Activated naive CD8-positive, alpha-beta T cell (primary cell): ENCODE measurements around the gene KDM4B.
"Not testable (repeated sequence)": the region's sequence is repeated elsewhere in the genome, so short reads cannot be mapped to it uniquely, and the experiment has no call there.

Experiments
- H3K27ac Mint-ChIP-seq: one replicate; pipeline ENCODE4 v1.8.0; 2021; ENCODE audit warnings: mixed read lengths
- H3K27me3 Mint-ChIP-seq: one replicate; pipeline ENCODE4 v1.8.0; 2021; ENCODE audit warnings: mixed read lengths
- H3K36me3 Mint-ChIP-seq: one replicate; pipeline ENCODE4 v1.8.0; 2021; ENCODE audit warnings: mixed read lengths
- H3K4me1 Mint-ChIP-seq: one replicate; pipeline ENCODE4 v1.8.0; 2021; ENCODE audit warnings: low read depth, mixed read lengths
- H3K4me3 Mint-ChIP-seq: one replicate; pipeline ENCODE4 v1.8.0; 2021; ENCODE audit warnings: mild to moderate bottlenecking, mixed read lengths
- H3K9me3 Mint-ChIP-seq: one replicate; pipeline ENCODE4 v1.8.0; 2021; ENCODE audit warnings: low read depth, mixed read lengths

The KDM4B gene

DNA sequence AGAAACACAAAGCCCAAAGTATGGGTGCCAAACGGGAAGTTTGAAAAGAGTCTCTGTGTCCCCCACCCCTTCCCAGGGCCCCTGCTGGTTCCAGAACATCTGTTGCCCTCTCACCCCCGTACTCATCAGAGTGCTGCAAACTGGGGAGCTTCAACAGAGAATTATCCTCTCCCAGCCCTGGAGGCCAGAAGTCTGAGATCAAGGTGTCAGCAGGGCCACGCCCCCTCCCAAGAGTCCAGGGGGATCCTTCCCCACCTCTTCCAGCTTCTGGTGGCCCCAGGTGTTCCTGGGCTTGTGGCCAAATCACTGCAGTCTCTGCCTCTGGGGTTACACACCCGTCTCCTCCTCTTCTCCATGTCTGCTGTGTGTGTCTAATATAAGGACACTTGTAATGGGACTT, 188.3 kb downstream of the KDM4B start:
- Mint-ChIP-seq H3K36me3 (peaks cover 2% of the 10 kb centered on the region), H3K4me3 (no peak overlapping the region), H3K4me1 (no peaks in the 10 kb centered on the region), H3K9me3 (no peaks in the 10 kb centered on the region), H3K27me3 (no peaks in the 10 kb centered on the region), H3K27ac (no peak overlapping the region)

DNA sequence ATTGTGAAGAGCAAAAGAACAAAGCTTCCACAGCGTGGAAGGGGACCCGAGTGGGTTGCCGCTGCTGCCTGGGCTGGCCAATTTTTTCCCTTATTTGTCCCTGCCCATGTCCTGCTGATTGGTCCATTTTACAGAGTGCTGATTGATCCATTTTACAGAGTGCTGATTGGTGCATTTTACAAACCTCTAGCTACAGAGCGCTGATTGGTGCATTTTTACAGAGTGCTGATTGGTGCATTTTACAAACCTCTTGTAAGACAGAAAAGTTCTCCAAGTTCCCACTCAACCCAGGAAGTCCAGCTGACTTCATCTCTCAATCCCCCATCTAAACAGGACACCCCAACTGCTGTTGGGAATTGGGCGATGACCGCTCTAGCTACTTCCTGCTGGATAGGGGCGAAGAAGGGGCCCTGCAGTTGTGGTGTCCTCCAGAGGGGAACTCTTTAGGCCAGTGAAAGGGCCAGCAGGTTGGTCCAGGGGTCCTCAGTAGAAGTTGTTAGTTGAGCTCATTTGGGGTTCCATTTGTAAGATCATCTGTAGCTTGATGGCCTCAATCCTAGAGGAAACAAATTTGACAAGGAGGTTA, 189.7 kb downstream of the KDM4B start:
- H3K9me3 Mint-ChIP-seq, H3K4me1 Mint-ChIP-seq, H3K27ac Mint-ChIP-seq, H3K27me3 Mint-ChIP-seq, H3K4me3 Mint-ChIP-seq, H3K36me3 Mint-ChIP-seq: not testable (repeated sequence)

DNA sequence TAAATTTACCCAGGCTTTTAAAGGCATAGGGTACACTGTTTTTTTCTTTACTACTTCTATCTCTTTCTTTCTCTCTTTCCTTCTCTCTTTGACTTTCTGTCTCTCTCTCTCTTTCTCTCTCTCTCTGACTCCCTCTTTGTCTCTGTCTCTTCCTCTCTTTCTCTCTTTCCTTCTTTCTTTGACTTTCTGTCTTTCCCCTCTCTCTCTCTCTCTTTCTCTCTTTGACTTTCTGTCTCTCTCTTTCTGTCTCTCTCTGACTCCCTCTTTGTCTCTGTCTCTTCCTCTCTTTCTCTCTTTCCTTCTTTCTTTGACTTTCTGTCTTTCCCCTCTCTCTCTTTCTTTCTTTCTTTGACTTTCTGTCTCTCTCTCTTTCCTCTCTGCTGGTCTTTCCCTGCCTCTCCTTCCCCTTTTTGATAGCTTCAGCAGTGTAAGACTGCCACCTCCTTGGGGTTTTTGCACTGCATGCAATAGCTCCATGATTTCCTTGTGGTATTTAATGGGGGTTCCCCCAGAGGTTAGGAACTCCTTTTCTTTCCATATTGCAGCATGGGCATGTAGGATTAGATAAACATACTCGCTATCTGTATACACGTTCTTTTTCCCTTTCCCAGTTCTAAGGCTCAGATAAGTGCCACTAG, 191.4 kb downstream of the KDM4B start:
- H3K27me3 Mint-ChIP-seq, H3K4me3 Mint-ChIP-seq, H3K4me1 Mint-ChIP-seq, H3K36me3 Mint-ChIP-seq, H3K9me3 Mint-ChIP-seq, H3K27ac Mint-ChIP-seq: not testable (repeated sequence)

DNA sequence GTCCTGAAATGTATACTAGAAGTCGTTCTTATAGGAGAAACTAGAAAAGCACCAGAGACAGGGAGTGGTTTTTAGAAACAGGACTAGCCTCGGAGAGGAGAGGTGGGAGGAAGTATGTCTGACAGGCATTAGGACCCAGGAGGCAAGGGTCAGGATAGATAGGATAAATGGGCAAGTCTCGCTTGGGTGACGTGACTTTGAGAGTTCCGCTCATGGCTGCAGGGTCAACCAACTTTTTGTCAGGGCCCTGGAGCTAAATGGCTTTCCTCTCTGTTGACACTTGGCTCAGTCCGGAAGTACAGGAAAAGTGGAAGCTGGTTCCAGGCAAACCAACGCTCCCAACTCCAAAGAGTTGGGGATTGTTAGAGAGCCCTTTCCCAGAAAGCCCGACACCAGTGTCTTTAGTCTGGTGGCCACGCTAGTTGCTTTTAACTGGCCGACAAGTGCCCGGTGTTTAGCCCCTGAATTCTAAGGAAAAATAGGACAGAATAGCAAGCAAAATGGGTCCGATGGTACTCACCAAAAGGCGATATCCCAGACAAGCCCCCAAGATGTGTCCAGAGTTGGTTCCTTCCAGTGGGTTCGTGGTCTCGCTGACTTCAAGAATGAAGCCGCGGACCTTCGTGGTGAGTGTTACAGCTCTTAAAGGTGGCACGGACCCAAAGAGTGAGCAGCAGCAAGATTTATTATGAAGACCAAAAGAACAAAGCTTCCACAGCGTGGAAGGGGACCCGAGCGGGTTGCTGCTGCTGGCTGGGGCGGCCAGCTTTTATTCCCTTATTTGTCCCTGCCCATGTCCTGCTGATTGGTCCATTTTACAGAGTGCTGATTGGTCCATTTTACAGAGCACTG, 196.2 kb downstream of the KDM4B start:
- H3K36me3 Mint-ChIP-seq, H3K4me1 Mint-ChIP-seq, H3K27me3 Mint-ChIP-seq, H3K4me3 Mint-ChIP-seq, H3K27ac Mint-ChIP-seq, H3K9me3 Mint-ChIP-seq: not testable (repeated sequence)

DNA sequence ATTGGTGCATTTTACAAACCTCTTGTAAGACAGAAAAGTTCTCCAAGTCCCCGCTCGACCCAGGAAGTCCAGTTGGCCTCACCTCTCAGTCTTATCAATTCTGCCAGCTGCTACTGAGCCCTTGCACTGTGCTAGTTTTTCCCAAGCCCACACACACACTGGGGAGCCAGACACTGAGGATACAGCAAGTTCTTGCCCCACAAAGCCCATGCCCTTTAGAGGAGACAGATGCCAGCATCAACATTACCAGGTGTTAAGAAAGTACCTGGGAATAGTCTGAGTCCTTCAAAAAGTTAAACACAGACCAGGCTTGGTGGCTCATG, 196.7 kb downstream of the KDM4B start:
- Mint-ChIP-seq H3K4me3 (no peak overlapping the region), H3K27ac (no peak overlapping the region), H3K36me3 (peaks cover 5% of the 10 kb centered on the region), H3K9me3 (no peaks in the 10 kb centered on the region), H3K27me3 (no peaks in the 10 kb centered on the region), H3K4me1 (peaks cover 2% of the 10 kb centered on the region)

DNA sequence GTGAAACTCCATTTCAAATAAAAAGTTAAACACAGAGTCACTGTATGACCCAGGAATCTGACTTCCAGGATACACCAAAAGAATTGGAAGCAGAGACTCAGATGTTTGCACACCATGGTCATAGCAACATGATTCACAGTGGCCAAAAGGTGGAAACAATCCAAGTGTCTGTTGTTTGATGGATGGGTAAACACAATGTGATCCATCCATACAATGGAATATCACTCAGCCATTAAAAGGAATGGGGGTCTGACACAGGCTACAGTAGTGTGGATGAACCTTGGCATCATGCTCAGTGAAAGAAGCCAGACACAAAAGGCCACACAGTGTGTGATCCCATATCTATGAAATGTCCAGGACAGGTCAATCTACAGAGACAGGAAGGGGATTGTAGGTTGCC, 197.3 kb downstream of the KDM4B start:
- Mint-ChIP-seq H3K36me3 (peaks cover 5% of the 10 kb centered on the region), H3K27me3 (no peaks in the 10 kb centered on the region), H3K27ac (no peak overlapping the region)

DNA sequence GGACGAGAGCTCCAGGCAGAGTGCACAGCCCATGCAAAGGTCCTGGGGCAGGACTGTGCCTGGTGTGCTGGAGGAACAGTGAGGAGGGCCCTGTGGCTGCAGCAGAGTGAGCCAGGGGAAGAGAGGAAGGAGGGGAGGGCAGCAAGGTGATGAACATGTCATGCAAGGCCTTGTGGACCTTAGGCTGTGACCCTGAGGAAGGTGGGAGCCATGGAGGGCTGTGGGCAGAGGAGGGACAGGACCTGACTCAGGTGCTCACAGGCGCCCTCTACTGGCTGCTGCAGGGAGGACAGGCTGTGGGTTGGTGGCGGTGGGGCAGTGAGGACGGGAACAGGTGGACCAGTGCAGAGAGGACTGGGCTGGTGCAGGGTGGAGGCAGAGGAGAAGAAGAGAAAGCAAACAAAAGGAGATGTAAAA, 201.4 kb downstream of the KDM4B start:
- Mint-ChIP-seq H3K4me1 (peaks cover 2% of the 10 kb centered on the region), H3K27me3 (no peaks in the 10 kb centered on the region), H3K4me3 (no peak overlapping the region), H3K27ac (no peak overlapping the region), H3K36me3 (peaks cover 3% of the 10 kb centered on the region), H3K9me3 (no peaks in the 10 kb centered on the region)

More for the DNA sequence above, 197.3 kb downstream of the KDM4B start:
- H3K4me1 Mint-ChIP-seq = peaks cover 2% of the 10 kb centered on the region
- no peaks in the 10 kb centered on the region for H3K9me3 Mint-ChIP-seq
- H3K4me3 Mint-ChIP-seq = no peak overlapping the region

DNA sequence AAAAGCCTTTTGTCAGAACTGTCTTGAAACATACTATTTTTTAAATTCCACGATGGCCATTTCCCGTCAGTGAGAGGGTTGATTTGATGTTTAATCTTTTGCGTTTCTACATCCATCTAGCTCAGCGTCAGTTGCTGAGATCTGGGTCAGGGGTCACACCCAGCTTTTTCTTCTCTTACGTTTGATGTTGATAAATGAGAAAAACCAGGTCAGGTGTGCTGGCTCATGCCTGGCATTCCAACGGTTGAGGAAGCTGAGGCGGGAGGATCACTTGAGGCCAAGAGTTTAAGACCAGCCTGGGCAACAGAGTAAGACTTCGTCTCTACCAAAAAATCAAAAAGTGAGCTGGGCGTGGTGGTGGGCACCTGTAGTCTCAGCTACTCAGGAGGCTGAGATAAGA, 202.8 kb downstream of the KDM4B start:
- Mint-ChIP-seq H3K9me3 (no peaks in the 10 kb centered on the region), H3K27me3 (no peaks in the 10 kb centered on the region), H3K4me3 (no peak overlapping the region), H3K4me1 (peaks cover 2% of the 10 kb centered on the region), H3K36me3 (peaks cover under 1% of the 10 kb centered on the region), H3K27ac (no peak overlapping the region)

DNA sequence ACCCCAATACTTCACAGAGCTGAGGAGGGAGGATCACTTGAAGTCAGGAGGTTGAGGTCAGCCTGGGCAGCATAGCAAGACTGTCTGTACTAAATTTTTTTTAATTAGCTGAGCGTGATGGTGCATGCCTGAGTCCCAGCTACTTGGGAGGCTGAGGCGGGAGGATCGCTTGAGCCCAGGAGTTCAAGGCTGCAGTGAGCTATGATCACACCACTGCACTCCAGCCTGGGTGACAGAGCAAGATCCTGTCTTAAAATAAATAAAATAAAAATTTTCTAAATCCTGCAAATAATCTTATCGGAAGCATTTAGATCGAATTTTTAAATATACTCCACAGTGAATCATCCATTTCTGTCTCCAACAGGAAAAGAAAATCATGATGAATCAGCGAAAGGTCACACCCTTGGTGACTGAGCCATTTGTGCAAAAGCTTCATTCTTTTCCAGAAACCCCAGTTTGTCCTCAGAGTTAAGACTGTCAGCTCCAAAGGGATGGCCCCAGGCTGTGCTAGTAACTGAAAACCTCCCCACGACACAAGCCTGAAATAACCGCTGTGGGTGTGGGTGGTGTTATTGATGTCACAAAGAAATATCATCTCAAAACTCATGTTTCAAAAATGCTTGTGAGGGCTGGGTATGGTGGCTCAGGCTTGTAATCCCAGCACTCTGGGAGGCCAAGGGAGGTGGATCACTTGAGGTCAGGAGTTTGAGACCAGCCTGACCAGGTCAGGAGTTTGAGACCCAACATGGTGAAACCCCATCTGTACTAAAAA, 204.1 kb downstream of the KDM4B start:
- Mint-ChIP-seq H3K36me3 (no peaks in the 10 kb centered on the region), H3K27ac (no peak overlapping the region), H3K9me3 (no peaks in the 10 kb centered on the region), H3K4me1 (peaks cover 2% of the 10 kb centered on the region), H3K27me3 (no peaks in the 10 kb centered on the region), H3K4me3 (no peak overlapping the region)

DNA sequence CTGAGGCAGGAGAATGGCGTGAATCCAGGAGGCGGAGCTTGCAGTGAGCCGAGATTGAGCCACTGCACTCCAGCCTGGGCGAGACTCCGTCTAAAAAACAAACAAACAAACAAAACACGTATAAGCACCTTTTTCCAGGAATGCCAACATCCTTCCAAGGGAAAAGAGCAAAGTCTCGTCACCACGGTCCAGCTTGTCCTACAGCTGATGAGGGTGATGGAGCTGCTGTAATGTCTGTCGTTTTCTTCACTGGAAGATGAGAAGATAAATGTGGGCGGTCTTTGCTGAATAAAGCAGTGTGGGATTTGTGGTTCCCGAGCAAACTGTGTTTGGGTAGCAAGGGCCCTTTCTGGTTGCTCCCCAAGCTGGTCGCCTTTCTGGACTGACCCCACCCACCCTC, 205.1 kb downstream of the KDM4B start:
- H3K27ac Mint-ChIP-seq = no peak overlapping the region
- no peaks in the 10 kb centered on the region for H3K27me3 Mint-ChIP-seq
- no peaks in the 10 kb centered on the region for H3K36me3 Mint-ChIP-seq
- H3K4me3 Mint-ChIP-seq = no peak overlapping the region
- H3K9me3 Mint-ChIP-seq = no peaks in the 10 kb centered on the region
- H3K4me1 Mint-ChIP-seq = peaks cover 2% of the 10 kb centered on the region

DNA sequence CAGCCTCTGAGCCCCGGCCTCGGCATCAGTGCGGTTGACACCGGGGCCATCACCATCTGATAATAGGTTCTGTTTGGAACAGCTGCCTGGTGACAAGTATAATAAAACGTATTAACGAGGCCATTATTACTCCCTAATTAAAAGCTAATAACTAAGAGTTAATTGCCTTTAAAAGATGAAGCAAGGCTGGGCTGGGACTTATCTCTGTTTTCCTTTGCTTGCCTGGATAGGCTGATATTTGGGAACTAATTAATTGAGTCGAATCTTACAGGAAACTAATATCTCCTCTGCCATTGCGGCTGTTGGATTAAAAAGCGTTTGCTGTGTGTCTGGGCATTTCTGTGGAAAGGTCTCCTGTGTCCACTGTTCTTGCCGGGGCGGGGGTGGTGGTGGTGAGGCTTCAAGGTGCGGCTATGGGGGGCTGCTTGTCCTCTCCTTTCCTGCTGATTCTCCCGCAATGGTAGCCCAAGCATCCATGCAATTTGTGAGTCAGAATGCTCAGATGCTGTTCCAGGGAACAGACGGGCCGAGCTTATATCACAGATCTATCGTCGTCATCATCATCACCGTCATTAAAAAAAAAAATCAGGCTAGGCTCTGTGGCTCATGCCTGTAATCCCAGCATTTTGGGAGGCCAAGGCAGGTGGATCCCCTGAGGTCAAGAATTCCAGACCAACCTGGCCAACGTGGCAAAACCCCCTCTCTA, 209.0 kb downstream of the KDM4B start:
- Mint-ChIP-seq H3K36me3 (no peaks in the 10 kb centered on the region), H3K9me3 (no peaks in the 10 kb centered on the region), H3K4me1 (no peaks in the 10 kb centered on the region), H3K27me3 (no peaks in the 10 kb centered on the region), H3K27ac (no peak overlapping the region), H3K4me3 (no peak overlapping the region)

DNA sequence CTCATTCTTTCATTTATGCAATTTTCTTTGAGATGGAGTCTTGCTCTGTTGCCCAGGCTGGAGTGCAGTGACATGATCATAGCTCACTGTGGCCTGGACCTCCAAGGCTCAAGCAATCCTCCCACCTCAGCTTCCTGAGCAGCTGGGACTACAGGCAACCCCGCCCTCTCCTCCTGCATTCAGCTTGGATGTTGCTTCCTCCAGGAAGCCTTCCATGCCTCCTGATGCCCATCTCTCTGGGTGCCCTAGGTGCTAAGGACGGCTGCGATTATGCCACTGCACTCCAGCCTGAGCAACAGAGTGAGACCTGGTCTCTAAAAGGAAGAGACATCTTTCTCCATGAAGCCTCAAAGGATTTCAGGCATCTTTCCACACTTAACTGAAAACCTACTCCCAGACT, 209.9 kb downstream of the KDM4B start:
- Mint-ChIP-seq H3K36me3 (no peaks in the 10 kb centered on the region), H3K27me3 (no peaks in the 10 kb centered on the region), H3K27ac (no peak overlapping the region), H3K4me1 (no peaks in the 10 kb centered on the region), H3K4me3 (no peak overlapping the region), H3K9me3 (no peaks in the 10 kb centered on the region)

DNA sequence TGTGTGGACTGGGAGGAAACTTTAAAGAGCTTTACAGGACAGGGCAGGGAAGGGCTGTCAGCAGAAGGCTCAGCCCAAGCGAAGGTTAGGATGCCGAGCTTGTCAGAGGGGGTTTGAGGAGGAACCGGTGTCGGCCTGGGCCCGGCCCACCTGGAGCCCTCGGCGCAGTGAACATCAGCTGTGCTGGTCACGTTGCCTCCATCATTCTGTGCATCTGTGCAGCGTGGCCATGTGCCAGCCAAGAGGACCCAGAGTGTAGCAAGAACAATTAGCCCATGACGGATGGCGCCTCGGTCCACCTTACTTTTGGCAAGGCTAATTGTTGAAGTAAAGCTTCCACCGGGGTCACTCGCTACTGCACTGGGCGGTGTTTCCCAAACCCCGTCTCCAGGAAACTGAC, 210.3 kb downstream of the KDM4B start:
- H3K4me1 Mint-ChIP-seq = no peaks in the 10 kb centered on the region
- H3K27ac Mint-ChIP-seq = no peak overlapping the region
- no peaks in the 10 kb centered on the region for H3K27me3 Mint-ChIP-seq
- H3K4me3 Mint-ChIP-seq = no peak overlapping the region
- H3K36me3 Mint-ChIP-seq = no peaks in the 10 kb centered on the region
- no peaks in the 10 kb centered on the region for H3K9me3 Mint-ChIP-seq

DNA sequence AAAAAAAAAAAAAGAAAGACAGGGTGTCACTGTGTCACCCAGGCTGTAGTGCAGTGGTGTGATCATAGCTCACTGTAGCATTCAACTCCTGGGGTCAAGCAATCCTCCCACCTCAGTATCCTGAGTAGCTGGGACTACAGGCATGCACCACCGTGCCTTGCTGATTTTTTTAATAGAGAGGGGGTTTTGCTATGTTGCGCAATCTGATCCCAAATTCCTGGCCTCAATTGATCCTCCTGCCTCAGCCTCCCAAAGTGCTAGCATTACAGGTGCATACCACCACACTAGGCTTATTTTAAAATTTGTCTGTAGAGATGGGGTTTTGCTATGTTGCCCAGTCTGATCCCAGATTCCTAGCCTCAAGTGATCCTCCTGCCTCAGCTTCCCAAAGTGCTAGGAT, 212.4 kb downstream of the KDM4B start:
- no peak overlapping the region for H3K27ac Mint-ChIP-seq

DNA sequence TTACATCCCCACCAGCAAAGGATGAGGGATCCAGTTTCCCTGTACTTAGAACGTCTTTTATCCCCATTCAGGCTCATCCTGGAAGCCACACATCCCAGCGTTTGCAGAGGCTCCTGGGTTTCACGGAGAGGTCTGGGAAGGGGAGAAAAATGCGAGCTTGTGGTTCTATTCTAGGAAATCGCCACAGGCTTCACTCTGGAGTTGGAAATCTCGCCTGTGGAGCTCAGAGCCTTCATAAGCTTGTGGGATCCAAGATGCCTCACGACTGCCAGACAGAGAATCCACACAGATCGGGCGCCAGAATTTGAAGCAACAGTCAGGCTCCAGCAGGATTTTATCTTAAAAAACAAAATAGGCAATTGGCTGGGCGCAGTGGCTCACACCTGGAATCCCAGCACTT, 213.8 kb downstream of the KDM4B start:
- H3K27me3 Mint-ChIP-seq = no peaks in the 10 kb centered on the region
- no peak overlapping the region for H3K27ac Mint-ChIP-seq
- H3K36me3 Mint-ChIP-seq = no peaks in the 10 kb centered on the region
- no peaks in the 10 kb centered on the region for H3K4me1 Mint-ChIP-seq
- no peaks in the 10 kb centered on the region for H3K9me3 Mint-ChIP-seq
- no peak overlapping the region for H3K4me3 Mint-ChIP-seq

More for the DNA sequence above, 212.4 kb downstream of the KDM4B start:
- Mint-ChIP-seq H3K4me1 (no peaks in the 10 kb centered on the region), H3K36me3 (no peaks in the 10 kb centered on the region), H3K27me3 (no peaks in the 10 kb centered on the region), H3K4me3 (no peak overlapping the region), H3K9me3 (no peaks in the 10 kb centered on the region)
